Measurements from ENCODE around the gene TIFAB.

The TIFAB gene

DNA sequence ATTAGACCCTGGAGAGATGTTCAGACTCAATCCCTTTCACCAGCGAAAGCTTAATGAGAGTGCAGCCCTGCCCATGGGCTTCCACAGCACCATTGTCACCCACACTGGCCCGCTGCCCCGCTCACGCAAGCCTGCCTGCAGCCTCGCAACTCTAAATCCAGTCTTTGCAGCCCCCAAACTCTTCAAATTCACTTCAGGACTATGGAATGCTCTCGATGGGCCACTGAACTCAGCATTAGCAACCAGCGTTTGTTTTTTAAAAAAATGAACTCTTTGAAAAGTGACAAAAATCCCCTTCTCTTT is 22.1 kb downstream of the TIFAB start:
- ATAC-seq (no peak), DNase-seq (no peak)
- H3K27ac Mint-ChIP-seq: no peak overlapping the region
- H3K4me1 Mint-ChIP-seq: peaks cover 6% of the 10 kb centered on the region
- H3K4me3 Mint-ChIP-seq: no peak overlapping the region
- peaks cover 15% of the 10 kb centered on the region for H3K27me3 Mint-ChIP-seq
- H3K9me3 Mint-ChIP-seq: peaks cover 8 to 15% of the 10 kb centered on the region in 2 donors

DNA sequence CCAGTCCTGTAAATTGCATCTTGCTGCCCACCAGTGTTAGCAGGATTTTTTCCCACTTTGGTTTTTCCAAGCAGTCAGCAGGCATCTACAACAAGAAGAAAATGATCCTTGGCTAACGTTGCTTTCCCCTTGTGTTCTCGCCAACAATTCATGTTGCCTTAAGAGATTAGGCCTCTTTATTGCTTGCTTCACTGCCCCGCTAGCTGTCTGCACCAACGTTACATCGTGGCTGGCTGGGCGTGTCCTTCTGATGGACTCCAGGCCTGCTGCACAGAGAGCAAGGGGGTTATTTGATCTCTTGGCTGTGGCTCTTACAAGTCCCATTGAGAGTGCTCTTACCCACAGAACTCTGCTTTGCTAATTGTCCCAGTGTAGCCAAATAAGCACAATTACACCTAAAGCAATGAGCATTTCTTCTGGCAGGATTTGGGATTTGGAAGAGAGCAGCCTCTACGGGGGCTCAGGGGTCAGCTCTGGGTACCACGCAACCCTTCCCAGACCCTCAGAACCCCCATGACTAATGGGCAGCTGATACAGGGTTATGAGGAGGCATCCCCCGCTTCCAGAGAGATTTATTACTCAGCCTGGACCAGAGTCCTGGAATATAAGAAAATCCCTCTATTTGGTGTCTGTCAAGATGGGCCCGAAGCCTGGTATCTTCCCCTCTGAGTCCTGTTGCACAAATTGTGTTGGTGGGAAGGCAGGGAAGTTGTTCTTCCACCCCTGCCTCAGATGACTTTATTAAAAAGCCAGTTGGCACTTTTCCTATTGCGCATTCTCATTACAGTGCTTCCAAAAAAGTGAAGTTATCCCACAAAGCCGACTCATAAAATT is 22.6 kb downstream of the TIFAB start:
- no peak overlapping the region for H3K4me3 Mint-ChIP-seq
- H3K27ac Mint-ChIP-seq: no peak overlapping the region
- H3K27me3 Mint-ChIP-seq: peaks cover 9% of the 10 kb centered on the region
- H3K9me3 Mint-ChIP-seq: peaks cover 8 to 15% of the 10 kb centered on the region in 2 donors
- peaks cover 6% of the 10 kb centered on the region for H3K4me1 Mint-ChIP-seq
- DNase-seq: no peak
- ATAC-seq: no peak

DNA sequence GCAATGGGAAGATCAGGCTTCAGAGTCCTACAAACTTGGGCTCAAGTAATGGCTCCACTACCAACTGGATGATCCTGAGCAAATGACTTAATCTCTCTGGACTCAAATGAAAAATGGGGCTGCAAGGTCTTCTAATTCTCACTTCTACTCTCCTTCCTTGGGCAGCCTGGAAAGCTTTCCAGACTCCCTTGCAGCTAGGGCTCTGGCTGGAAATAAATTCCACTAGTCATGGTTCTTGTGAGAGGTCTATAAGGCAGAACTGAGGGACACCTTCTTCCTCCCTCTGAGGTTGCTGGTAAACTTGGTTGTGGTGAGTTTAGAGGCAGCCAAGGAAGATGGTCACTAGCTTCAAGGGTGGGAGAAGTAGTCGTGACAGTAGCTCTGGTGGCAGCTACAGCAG is 23.6 kb downstream of the TIFAB start:
- peak overlapping the region in 1 of 2 donors; percentile 44 for H3K27ac Mint-ChIP-seq
- H3K4me1 Mint-ChIP-seq: peaks cover 6% of the 10 kb centered on the region
- no peak for DNase-seq
- peaks cover 8 to 15% of the 10 kb centered on the region in 2 donors for H3K9me3 Mint-ChIP-seq
- H3K27me3 Mint-ChIP-seq: peaks cover 8% of the 10 kb centered on the region
- no peak for ATAC-seq
- no peak overlapping the region for H3K4me3 Mint-ChIP-seq

DNA sequence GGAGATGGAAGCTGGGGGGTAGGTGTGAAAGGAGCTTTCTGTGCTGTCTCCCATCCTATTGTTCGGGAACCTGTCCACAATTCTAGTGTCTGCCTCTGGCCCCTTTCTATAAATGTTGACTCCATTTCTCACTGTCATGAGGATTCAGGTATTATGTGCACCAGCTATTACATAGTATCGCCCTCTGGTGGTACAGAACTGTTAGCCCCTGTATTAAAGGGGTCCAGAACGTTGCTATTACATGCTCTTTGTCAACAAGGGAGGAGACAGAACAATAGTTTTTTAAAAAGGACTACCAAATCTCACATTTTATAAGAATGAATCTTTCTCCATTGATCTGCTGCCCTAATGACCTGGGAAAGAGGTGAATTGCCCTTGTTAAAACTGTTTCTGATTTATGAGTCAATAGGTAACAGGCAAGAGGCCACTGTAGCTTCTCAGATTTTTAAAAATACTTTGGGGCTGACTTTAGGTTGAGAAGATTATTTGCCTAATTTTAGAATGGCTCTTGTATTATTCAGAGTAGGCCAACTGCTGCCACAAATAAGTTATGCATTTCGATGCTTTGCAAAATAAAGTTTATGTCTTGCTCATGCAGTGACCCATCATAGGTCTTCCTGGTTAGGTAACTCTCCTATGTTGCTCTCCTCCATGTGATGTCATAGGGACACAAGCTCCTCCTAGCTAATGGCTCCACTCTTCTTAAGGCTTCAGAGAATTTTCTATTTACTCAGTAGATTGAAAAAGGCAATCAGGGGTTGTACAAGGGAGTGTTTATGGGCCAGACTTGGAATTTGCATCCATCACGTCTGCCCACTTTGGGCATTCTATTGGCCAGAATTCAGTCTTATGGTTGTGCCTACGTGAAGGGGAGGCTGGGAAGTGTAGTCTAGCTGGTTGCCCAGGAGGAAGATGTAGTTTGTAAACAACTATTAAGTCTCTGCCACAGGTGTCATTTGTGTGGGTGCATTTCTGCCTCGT is 25.8 kb downstream of the TIFAB start:
- ATAC-seq (peak; percentile 96), DNase-seq (peak in 1 of 2 donors; percentile 30)
- no peak overlapping the region for H3K27ac Mint-ChIP-seq

DNA sequence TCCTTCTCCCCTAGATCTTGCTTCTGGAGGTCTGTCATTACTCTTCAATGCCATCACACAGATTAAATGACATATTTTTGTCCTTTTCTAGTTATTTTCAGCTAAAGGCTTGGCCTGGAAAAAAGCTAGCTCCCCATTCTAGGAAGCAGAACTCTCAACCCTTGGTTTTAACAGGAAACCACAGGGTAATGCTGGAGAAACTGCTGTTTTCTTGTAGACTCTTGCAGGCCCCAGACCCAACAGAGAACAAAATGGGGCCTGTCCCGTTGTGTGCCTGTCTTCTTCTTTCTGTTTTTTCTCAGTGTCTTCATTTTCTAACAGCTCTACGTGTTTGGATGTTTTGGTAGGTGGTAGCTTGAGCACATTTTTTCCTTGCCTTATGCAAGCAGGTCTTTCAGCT is 26.5 kb downstream of the TIFAB start:
- Mint-ChIP-seq H3K27ac (no peak overlapping the region), H3K27me3 (peaks cover 19% of the 10 kb centered on the region), H3K4me1 (peaks cover 6% of the 10 kb centered on the region), H3K4me3 (no peak overlapping the region), H3K9me3 (peaks cover 8 to 15% of the 10 kb centered on the region in 2 donors)
- DNase-seq (no peak), ATAC-seq (no peak)

More for the DNA sequence above, 25.8 kb downstream of the TIFAB start:
- Mint-ChIP-seq H3K9me3 (peaks cover 8 to 15% of the 10 kb centered on the region in 2 donors), H3K27me3 (peaks cover 11% of the 10 kb centered on the region), H3K4me1 (peaks cover 6% of the 10 kb centered on the region), H3K4me3 (no peak overlapping the region)

DNA sequence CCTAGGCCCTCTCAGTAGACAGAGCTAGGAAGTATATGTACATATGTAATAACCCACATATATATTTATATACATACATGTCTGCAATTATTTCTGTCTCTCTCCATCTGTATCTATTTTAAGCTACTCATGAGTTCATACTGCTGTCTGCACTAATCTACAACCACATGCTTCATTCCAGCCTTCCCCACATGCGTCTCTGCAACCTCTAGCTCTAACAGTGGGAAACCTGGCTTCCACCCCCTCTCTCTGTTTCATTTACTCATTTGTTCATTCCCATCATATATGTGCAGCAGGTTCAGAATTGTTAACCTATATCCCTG is 28.3 kb downstream of the TIFAB start:
- ATAC-seq (no peak), DNase-seq (no peak)
- peaks cover 28% of the 10 kb centered on the region for H3K27me3 Mint-ChIP-seq
- no peak overlapping the region for H3K27ac Mint-ChIP-seq
- H3K9me3 Mint-ChIP-seq: peaks cover 4 to 15% of the 10 kb centered on the region in 2 donors
- peaks cover 6% of the 10 kb centered on the region for H3K4me1 Mint-ChIP-seq
- H3K4me3 Mint-ChIP-seq: no peak overlapping the region

DNA sequence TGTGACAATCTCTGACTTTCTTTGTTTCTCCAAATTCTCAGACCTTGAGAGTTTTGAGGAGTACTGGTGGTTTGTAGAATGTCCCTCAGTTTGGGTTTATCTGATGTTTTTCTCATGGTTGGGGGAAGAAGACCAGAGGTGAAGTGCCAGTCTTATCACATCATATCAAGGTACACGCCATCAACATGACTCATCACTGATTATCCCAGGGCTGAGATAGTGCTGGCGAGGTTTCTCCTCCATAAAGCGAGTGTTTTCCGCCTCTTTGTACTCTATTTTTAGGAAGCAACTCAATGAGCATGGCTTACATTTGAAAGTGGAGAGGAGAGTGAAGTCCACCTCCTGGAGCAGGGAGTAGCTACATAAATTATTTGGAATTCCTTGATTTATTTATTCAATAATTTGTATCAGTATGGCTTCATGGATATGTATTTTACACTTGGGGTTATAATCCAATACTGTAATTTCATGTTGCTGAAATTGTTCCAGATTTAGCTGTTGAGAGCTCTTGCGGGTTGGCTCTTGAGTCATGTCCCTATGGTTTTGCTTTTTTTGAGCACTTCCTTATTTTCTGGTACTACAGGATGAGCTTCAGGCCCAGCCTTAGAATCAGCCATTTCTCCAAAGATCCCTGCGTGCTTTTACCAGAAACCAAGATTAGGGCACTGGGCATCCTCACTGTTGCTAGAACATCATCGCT is 28.9 kb downstream of the TIFAB start:
- peaks cover 0 to 9% of the 10 kb centered on the region in 2 donors for H3K9me3 Mint-ChIP-seq
- peaks cover 6% of the 10 kb centered on the region for H3K4me1 Mint-ChIP-seq
- H3K4me3 Mint-ChIP-seq: no peak overlapping the region
- peaks cover 30% of the 10 kb centered on the region for H3K27me3 Mint-ChIP-seq
- DNase-seq: no peak
- ATAC-seq: no peak
- no peak overlapping the region for H3K27ac Mint-ChIP-seq

DNA sequence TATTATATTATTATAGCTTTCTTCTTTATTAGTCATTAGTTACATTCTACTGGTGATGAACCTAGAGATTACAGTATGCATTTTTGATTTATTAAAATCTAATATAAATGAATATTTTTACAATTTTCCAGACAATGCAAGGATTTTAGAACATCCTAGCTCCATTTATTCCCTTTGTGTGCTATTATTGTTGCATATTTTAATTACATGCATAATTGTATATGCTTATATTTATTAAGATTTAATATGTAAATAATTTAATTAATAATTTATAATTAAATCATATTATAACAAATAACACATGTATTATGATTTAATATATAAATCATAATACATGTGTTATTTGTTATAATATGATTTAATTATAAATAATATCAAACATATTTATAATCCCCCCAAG is 29.7 kb downstream of the TIFAB start:
- no peak for ATAC-seq
- peaks cover 6% of the 10 kb centered on the region for H3K4me1 Mint-ChIP-seq
- H3K27me3 Mint-ChIP-seq: peaks cover 32% of the 10 kb centered on the region
- H3K9me3 Mint-ChIP-seq: peaks cover 0 to 7% of the 10 kb centered on the region in 2 donors
- no peak for DNase-seq
- H3K4me3 Mint-ChIP-seq: no peak overlapping the region
- H3K27ac Mint-ChIP-seq: no peak overlapping the region

DNA sequence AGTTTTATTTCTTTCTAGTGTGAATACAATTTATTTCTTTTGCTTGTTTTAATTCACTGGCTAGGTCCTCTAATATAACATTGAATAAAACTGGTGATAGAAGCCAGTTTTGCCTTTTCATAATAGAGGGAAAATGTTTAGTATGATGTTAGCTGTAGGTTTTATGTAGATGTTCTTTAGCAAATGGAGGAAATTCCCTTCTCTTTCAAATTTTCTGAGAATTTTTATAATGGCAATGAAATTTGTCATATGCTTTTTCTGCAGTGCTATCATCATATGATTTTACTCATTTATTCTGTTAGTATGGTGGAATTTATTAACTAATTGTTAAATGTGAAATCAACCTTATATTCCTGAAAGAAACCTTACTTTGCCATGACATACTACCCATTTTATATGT is 35.1 kb downstream of the TIFAB start:
- H3K4me3 Mint-ChIP-seq: no peak overlapping the region
- H3K27ac Mint-ChIP-seq: no peak overlapping the region
- H3K27me3 Mint-ChIP-seq: peaks cover 46% of the 10 kb centered on the region
- H3K4me1 Mint-ChIP-seq: no peaks in the 10 kb centered on the region
- peaks cover 0 to 7% of the 10 kb centered on the region in 2 donors for H3K9me3 Mint-ChIP-seq
- ATAC-seq (no peak), DNase-seq (no peak)

DNA sequence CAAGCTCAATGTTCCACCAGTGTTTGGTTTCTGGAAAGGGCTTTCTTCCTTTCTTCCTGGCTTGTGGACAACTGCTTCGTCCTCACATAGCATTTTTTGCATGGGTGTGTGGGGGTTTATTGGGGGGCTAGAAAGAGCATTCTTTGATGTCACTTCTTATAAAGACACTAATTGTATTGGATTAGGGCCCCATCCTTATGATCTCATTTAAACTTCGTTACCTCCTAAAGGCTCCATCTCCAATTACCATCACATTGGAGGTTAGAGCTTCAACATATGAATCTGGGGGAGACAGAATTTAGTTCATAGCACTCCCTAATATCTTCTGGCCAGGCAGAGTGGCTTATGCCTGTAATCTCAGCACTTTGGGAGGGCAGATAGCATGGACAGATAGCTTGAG is 47.1 kb downstream of the TIFAB start:
- DNase-seq (no peak), ATAC-seq (no peak)
- Mint-ChIP-seq H3K27me3 (peaks cover 12% of the 10 kb centered on the region), H3K4me3 (no peak overlapping the region), H3K4me1 (peaks cover 5% of the 10 kb centered on the region), H3K27ac (no peak overlapping the region), H3K9me3 (no peaks in the 10 kb centered on the region)

DNA sequence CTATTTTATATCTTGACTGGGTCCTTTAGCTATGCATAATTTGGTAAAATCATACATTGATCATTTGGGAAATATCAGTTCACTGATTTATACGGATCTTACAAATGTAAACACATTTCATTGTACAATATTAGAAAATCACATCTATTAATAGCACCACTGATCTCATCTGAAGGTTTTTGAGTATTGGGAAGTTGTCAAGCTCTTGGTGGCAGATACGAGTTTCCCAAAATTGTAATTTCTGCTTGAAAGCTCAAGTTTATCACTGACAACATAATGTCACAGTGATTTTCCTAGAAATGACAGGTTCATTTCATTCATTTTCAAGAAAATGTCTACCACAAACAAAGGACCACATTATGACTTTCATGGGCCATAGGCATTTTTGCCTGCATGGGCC is 50.1 kb downstream of the TIFAB start:
- DNase-seq: no peak
- ATAC-seq: no peak
- Mint-ChIP-seq H3K27ac (no peak overlapping the region), H3K27me3 (peaks cover 13% of the 10 kb centered on the region), H3K9me3 (no peaks in the 10 kb centered on the region), H3K4me1 (peaks cover 25% of the 10 kb centered on the region), H3K4me3 (no peak overlapping the region)

DNA sequence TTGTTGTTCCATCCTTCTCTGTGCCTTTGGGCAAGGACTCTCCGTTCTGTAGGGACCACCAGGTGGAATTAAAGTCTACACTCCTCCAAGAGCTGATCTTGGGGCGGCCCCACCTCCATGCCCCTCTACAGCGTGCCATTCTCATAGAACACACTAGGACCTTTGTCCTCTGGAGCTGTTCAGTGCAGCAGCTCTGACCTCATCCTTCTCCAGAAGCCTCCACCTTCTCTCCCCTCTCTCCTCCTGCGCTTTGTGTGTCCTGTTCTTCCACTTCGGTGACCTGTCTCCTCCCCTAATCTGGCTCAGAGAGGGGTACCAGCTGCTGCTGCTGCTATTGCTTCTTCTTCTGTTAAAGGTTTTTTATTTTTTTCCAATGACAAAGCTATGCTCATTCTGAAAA is 51.3 kb downstream of the TIFAB start:
- Mint-ChIP-seq H3K27ac (no peak overlapping the region), H3K4me3 (peak overlapping the region in 1 of 2 donors; percentile 4), H3K27me3 (peaks cover 13% of the 10 kb centered on the region), H3K9me3 (no peaks in the 10 kb centered on the region), H3K4me1 (peaks cover 37% of the 10 kb centered on the region)
- no peak for DNase-seq
- ATAC-seq: no peak

DNA sequence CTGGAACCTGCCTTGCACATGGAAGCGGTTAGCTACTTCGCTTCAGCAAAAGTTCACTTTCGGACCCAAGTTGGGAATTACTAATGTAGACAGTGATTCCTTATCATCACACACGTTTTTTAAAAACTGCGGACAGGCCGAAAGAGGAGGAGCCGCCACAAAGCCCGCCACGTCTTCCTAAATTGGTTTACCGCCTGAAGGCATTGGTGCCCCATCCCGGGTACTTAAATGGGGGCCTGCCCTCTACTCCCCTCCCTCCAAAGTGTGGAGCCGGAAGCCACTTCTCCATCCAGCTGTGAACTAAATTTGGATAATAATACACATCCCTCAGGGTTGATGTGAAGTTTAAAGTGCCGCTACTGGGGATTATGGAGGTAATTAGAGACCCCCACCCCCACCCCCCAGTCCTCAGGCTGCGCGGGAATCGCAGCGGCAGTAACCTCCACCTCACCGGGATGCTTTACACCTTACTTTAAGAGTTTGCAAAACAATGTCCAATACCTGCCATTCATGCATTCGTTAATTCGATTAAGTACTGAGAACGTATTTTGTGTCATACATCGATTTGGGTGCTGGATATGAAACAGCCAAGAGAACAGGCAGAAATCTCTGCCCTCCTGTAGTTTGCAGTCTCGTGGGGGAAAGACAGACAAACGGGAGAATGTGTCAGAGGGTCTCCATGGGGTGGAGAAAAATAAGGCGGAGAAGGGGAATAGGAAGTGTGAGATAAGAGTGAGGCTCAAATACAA is 52.2 kb downstream of the TIFAB start:
- no peaks in the 10 kb centered on the region for H3K9me3 Mint-ChIP-seq
- no peak for DNase-seq
- H3K27me3 Mint-ChIP-seq: peaks cover 13% of the 10 kb centered on the region
- ATAC-seq: no peak
- H3K4me1 Mint-ChIP-seq: peaks cover 46% of the 10 kb centered on the region
- peak overlapping the region; percentile 94 to 96 for H3K4me3 Mint-ChIP-seq
- peak overlapping the region; percentile 98 for H3K27ac Mint-ChIP-seq

DNA sequence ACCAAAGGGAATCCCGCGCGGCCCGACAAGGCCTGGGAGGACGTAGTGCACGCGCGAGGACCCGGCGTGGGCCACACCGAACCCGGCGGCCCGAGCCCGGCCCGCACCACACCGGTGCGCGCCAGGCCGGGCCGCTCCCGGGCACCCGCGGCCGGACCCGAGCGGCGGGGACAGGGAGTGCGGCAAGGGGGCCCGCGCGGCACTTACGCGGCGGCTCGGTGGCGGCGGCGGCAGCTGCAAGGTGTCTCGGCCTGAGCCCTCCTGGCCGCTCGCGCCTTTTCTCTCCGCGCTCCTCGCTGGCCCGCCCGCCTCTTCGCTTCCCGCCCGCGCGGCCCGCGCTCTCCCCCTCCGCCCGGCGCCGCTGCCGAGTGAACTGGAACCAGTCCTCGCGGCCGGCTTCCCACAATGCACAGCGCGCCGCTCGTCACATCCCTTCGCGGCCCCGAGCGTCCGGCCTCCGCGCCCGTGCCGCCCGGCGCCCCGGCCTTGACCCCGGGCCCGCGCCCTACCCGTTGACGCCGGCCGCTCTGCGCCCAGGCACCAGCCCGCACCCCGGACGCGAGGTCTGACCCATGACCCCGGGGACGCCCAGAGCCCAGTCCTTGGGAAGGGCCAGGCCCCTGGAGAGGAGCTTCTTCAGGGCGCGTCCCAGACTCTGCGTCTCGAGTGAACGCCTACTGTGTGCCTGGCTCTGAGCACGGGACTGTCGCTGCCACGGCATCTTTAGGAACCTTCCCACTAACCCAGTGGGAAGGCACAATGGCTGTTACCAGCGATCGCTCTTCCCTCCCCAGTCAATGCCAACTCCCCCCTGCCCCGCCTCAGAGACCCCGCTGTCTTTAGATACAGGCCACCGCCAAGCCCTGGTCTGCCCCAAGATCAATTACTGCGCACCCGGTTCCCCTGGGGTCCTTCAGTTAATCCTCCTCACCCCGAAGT is 53.0 kb downstream of the TIFAB start, which contains the start of gene MACROH2A1:
MACROH2A1 (minus strand) TSS at position 377 of the 939 bp plus-strand sequence. CDS start 10,138 bp downstream, outside the sequence.
- peak; percentile 88 for ATAC-seq
- H3K4me1 Mint-ChIP-seq: peaks cover 54% of the 10 kb centered on the region
- peak; percentile 85 to 86 for DNase-seq
- H3K27me3 Mint-ChIP-seq: peaks cover 13% of the 10 kb centered on the region
- peak within 1 kb of the TSS; percentile 98 for H3K27ac Mint-ChIP-seq
- H3K4me3 Mint-ChIP-seq: peak within 1 kb of the TSS; percentile 94 to 96
- H3K9me3 Mint-ChIP-seq: no peaks in the 10 kb centered on the region
